ENCODE measurements around the gene LDB2.

Gene LDB2

GRCh38 chr4:16884673-16885460 lies 13.6 kb downstream of the LDB2 start:
- DNase-seq, result no peak

- DNase-seq, result no peak
Observed at GRCh38 chr4:16883806-16884205, 14.6 kb downstream of the LDB2 start.

- no peak for DNase-seq
Observed at GRCh38 chr4:16881151-16881884, 17.1 kb downstream of the LDB2 start.

- no peak for DNase-seq
Observed at GRCh38 chr4:16875487-16875886, 23.0 kb downstream of the LDB2 start.

- DNase-seq, result no peak
Observed at GRCh38 chr4:16869594-16870245, 28.7 kb downstream of the LDB2 start.

- DNase-seq, result no peak
Observed at GRCh38 chr4:16868674-16869073, 29.8 kb downstream of the LDB2 start.

- DNase-seq, result no peak
Observed at GRCh38 chr4:16867827-16868226, 30.6 kb downstream of the LDB2 start.

GRCh38 chr4:16866974-16867373 lies 31.5 kb downstream of the LDB2 start:
- no peak for DNase-seq

- no peak for DNase-seq
Observed at GRCh38 chr4:16865897-16866283, 32.6 kb downstream of the LDB2 start.

GRCh38 chr4:16865209-16865896 lies 33.1 kb downstream of the LDB2 start:
- DNase-seq, result no peak

GRCh38 chr4:16864199-16864598 lies 34.2 kb downstream of the LDB2 start:
- DNase-seq, result no peak

GRCh38 chr4:16862697-16863096 lies 35.7 kb downstream of the LDB2 start:
- no peak for DNase-seq

GRCh38 chr4:16860516-16860915 lies 37.9 kb downstream of the LDB2 start:
- no peak for DNase-seq

- no peak for DNase-seq
Observed at GRCh38 chr4:16859031-16859430, 39.4 kb downstream of the LDB2 start.

GRCh38 chr4:16858275-16858752 lies 40.1 kb downstream of the LDB2 start:
- DNase-seq, result no peak

- DNase-seq, result no peak
Observed at GRCh38 chr4:16857425-16857824, 41.0 kb downstream of the LDB2 start.

- DNase-seq, result no peak
Observed at GRCh38 chr4:16853640-16854039, 44.8 kb downstream of the LDB2 start.

- DNase-seq, result no peak
Observed at GRCh38 chr4:16852644-16853043, 45.8 kb downstream of the LDB2 start.

- DNase-seq, result no peak
Observed at GRCh38 chr4:16852228-16852627, 46.2 kb downstream of the LDB2 start.

GRCh38 chr4:16846540-16847117 lies 51.8 kb downstream of the LDB2 start:
- DNase-seq, result no peak

GRCh38 chr4:16844816-16845586 lies 53.4 kb downstream of the LDB2 start:
- DNase-seq, result no peak

All from SW 1271 (cell line).